COLO668 (cell line): ENCODE results near the gene RGS12.

Experiments
- DNase-seq: peaks from one replicate; lab custom pipeline; 2025; ENCODE audit not compliant: unreplicated experiment; lab: John Stamatoyannopoulos, UW

RGS12 gene

GRCh38 chr4:3292571-3293400, at the start of gene RGS12:
TSS of gene RGS12 (plus strand) at chr4:3293021. CDS start at chr4:3316171, 23,150 bp downstream.
- peak; percentile 85 for DNase-seq

- DNase-seq, result peak; percentile 19
Measured at GRCh38 chr4:3243136-3243780, 49.6 kb upstream of the RGS12 start.

GRCh38 chr4:3244002-3244401, 48.8 kb upstream of the RGS12 start:
- DNase-seq, result no peak

- no peak for DNase-seq
Measured at GRCh38 chr4:3244747-3245146, 48.1 kb upstream of the RGS12 start.

GRCh38 chr4:3245676-3246075, 47.1 kb upstream of the RGS12 start:
- DNase-seq, result no peak

- DNase-seq, result no peak
Measured at GRCh38 chr4:3246458-3247398, 46.1 kb upstream of the RGS12 start.

GRCh38 chr4:3247399-3248177, 45.2 kb upstream of the RGS12 start:
- DNase-seq, result no peak

- no peak for DNase-seq
Measured at GRCh38 chr4:3248178-3248480, 44.7 kb upstream of the RGS12 start.

GRCh38 chr4:3248811-3249661, 43.8 kb upstream of the RGS12 start, which contains the start of gene MSANTD1:
TSS of gene MSANTD1 (plus strand) at chr4:3249159. CDS start at chr4:3249223, 64 bp downstream.
- no peak for DNase-seq

GRCh38 chr4:3249711-3250437, 42.9 kb upstream of the RGS12 start:
- DNase-seq, result no peak

GRCh38 chr4:3250438-3250955, 42.3 kb upstream of the RGS12 start:
- peak; percentile 30 for DNase-seq

GRCh38 chr4:3250956-3251690, 41.7 kb upstream of the RGS12 start:
- peak; percentile 14 for DNase-seq

GRCh38 chr4:3251691-3252479, 40.9 kb upstream of the RGS12 start:
- no peak for DNase-seq

- DNase-seq, result no peak
Measured at GRCh38 chr4:3252480-3252828, 40.4 kb upstream of the RGS12 start.

- no peak for DNase-seq
Measured at GRCh38 chr4:3252831-3253641, 39.8 kb upstream of the RGS12 start.

GRCh38 chr4:3253808-3254207, 39.0 kb upstream of the RGS12 start:
- DNase-seq, result no peak
